H9 (cell line): ENCODE data around the gene BSG. TPM values are rescaled to one million over a fixed set of nuclear protein-coding genes. Genes with fewer than 3 reads are reported as not detected.

Source experiments
- DNase-seq: peaks from one replicate; pipeline ENCODE4 v3.0.0-alpha.2; 2017
- H2AFZ ChIP-seq: one replicate; pipeline ENCODE4 v1.6.1; 2013; ENCODE audit warnings: mild to moderate bottlenecking, low read length, control low read depth, moderate library complexity
- H2AK5ac ChIP-seq: 2 replicates; pipeline ENCODE4 v1.6.1; 2013; ENCODE audit warnings: low read length, control low read depth, mixed read lengths; ENCODE audit not compliant: insufficient read length
- H2BK120ac ChIP-seq: one replicate; pipeline ENCODE4 v1.6.1; 2013; ENCODE audit warnings: low read depth, mild to moderate bottlenecking, low read length, control low read depth, inconsistent platforms; ENCODE audit not compliant: poor library complexity, severe bottlenecking
- H2BK12ac ChIP-seq: 2 replicates; pipeline ENCODE4 v1.6.1; 2013; ENCODE audit warnings: low read length, control low read depth, mixed read lengths, low read depth; ENCODE audit not compliant: insufficient read length
- H2BK15ac ChIP-seq: 2 replicates; pipeline ENCODE4 v1.6.1; 2013; ENCODE audit warnings: low read depth, low read length, control low read depth
- H2BK20ac ChIP-seq: one replicate; pipeline ENCODE4 v1.6.1; 2013; ENCODE audit warnings: low read depth, mild to moderate bottlenecking, low read length, control low read depth, inconsistent platforms; ENCODE audit not compliant: poor library complexity, severe bottlenecking
- H2BK5ac ChIP-seq: 2 replicates; pipeline ENCODE4 v1.6.1; 2013; ENCODE audit warnings: low read length, control low read depth, mixed read lengths; ENCODE audit not compliant: insufficient read length
- H3K14ac ChIP-seq: 2 replicates; pipeline ENCODE4 v1.6.1; 2013; ENCODE audit warnings: low read length, control low read depth; ENCODE audit not compliant: insufficient read depth
- H3K18ac ChIP-seq: 2 replicates; pipeline ENCODE4 v1.6.1; 2013; ENCODE audit warnings: low read depth, mild to moderate bottlenecking, mixed read lengths, low read length, control low read depth; ENCODE audit not compliant: insufficient read length
- H3K23ac ChIP-seq: 2 replicates; pipeline ENCODE4 v1.6.1; 2013; ENCODE audit warnings: low read length, control low read depth, mixed read lengths, low read depth; ENCODE audit not compliant: insufficient read length
- H3K23me2 ChIP-seq: 2 replicates; pipeline ENCODE4 v1.6.1; 2013; ENCODE audit warnings: low read depth, mild to moderate bottlenecking, mixed read lengths, low read length, control low read depth; ENCODE audit not compliant: insufficient read length, poor library complexity, severe bottlenecking
- H3K27ac ChIP-seq: 2 replicates; pipeline ENCODE4 v1.5.1; 2013; ENCODE audit warnings: low read length, control low read depth, mixed read lengths, low read depth; ENCODE audit not compliant: insufficient read length
- H3K27me3 ChIP-seq: 2 replicates; pipeline ENCODE4 v1.6.1; 2013; ENCODE audit warnings: low read length, control low read depth, inconsistent platforms; ENCODE audit not compliant: insufficient read depth
- H3K4ac ChIP-seq: 2 replicates; pipeline ENCODE4 v1.6.1; 2013; ENCODE audit warnings: low read depth, mild to moderate bottlenecking, control low read depth, inconsistent platforms, low read length, moderate library complexity
- H3K4me1 ChIP-seq: 2 replicates; pipeline ENCODE4 v1.6.1; 2013; ENCODE audit warnings: low read length, control low read depth, inconsistent platforms; ENCODE audit not compliant: insufficient read depth
- H3K4me2 ChIP-seq: 2 replicates; pipeline ENCODE4 v1.6.1; 2013; ENCODE audit warnings: low read length, control low read depth, mixed read lengths; ENCODE audit not compliant: insufficient read length, insufficient read depth
- H3K56ac ChIP-seq: 2 replicates; pipeline ENCODE4 v1.6.1; 2013; ENCODE audit warnings: low read depth, mild to moderate bottlenecking, mixed read lengths, low read length, control low read depth; ENCODE audit not compliant: insufficient read length
- H3K79me1 ChIP-seq: 2 replicates; pipeline ENCODE4 v1.6.1; 2013; ENCODE audit warnings: low read depth, mild to moderate bottlenecking, moderate library complexity, low read length, control low read depth, inconsistent platforms; ENCODE audit not compliant: insufficient read depth, poor library complexity, severe bottlenecking
- H3K79me2 ChIP-seq: 2 replicates; pipeline ENCODE4 v1.6.1; 2013; ENCODE audit warnings: low read length, control low read depth, inconsistent platforms; ENCODE audit not compliant: insufficient read depth
- H3K9ac ChIP-seq: 2 replicates; pipeline ENCODE4 v1.6.1; 2013; ENCODE audit warnings: low read length, control low read depth, mixed read lengths; ENCODE audit not compliant: insufficient read length; ENCODE audit errors: extremely low read depth
- H3K9me3 ChIP-seq: one replicate; pipeline ENCODE4 v1.6.1; 2013; ENCODE audit warnings: low read depth, low read length, inconsistent platforms; ENCODE audit not compliant: control insufficient read depth
- H3T11ph ChIP-seq: one replicate; pipeline ENCODE4 v1.6.1; 2013; ENCODE audit warnings: mild to moderate bottlenecking, low read length, control low read depth, inconsistent platforms
- H4K20me1 ChIP-seq: one replicate; pipeline ENCODE4 v1.6.1; 2013; ENCODE audit not compliant: control insufficient read depth, insufficient read length, insufficient read depth
- H4K5ac ChIP-seq: 2 replicates; pipeline ENCODE4 v1.6.1; 2013; ENCODE audit warnings: low read depth, mild to moderate bottlenecking, mixed read lengths, low read length, control low read depth; ENCODE audit not compliant: insufficient read length
- H4K8ac ChIP-seq: replicated peaks from 2 replicates; pipeline ENCODE4 v1.6.1; 2013; ENCODE audit warnings: low read length, control low read depth, mixed read lengths, low read depth; ENCODE audit not compliant: insufficient read length
- H4K91ac ChIP-seq: 2 replicates; pipeline ENCODE4 v1.6.1; 2013; ENCODE audit warnings: low read depth, mild to moderate bottlenecking, moderate library complexity, mixed read lengths, low read length, control low read depth; ENCODE audit not compliant: insufficient read length
- H3K27ac Mint-ChIP-seq, 3 experiments: 2 replicates in 2 of 3; 3 replicates in 1 of 3; pipeline ENCODE4 v1.8.0; 2020 to 2021; ENCODE audit warnings: mixed read lengths in 3 of 3, mild to moderate bottlenecking in 1 of 3, moderate library complexity in 1 of 3
- H3K27me3 Mint-ChIP-seq: 2 replicates; pipeline ENCODE4 v1.8.0; 2021; ENCODE audit warnings: low read depth, mild to moderate bottlenecking, moderate library complexity, mixed read lengths
- H3K36me3 Mint-ChIP-seq, 3 experiments: 2 replicates in 2 of 3; 3 replicates in 1 of 3; pipeline ENCODE4 v1.8.0; 2020 to 2021; ENCODE audit warnings: low read depth in 3 of 3, mixed read lengths in 3 of 3; ENCODE audit not compliant: insufficient read depth in 1 of 3
- H3K4me1 Mint-ChIP-seq, 2 experiments: 2 replicates each; pipeline ENCODE4 v1.8.0; 2020; ENCODE audit warnings: mixed read lengths in 2 of 2
- H3K4me3 Mint-ChIP-seq, 2 experiments: 2 replicates in 1 of 2; 3 replicates in 1 of 2; pipeline ENCODE4 v1.8.0; 2020 to 2021; ENCODE audit warnings: mild to moderate bottlenecking in 2 of 2, mixed read lengths in 2 of 2, moderate library complexity in 1 of 2
- H3K9me3 Mint-ChIP-seq, 2 experiments: 2 replicates in 1 of 2; 3 replicates in 1 of 2; pipeline ENCODE4 v1.8.0; 2020; ENCODE audit warnings: mild to moderate bottlenecking in 2 of 2, mixed read lengths in 2 of 2, moderate library complexity in 1 of 2
- CTCF ChIP-seq: fragments of 200-600 bp; sonication (generic); conservative IDR thresholded peaks from 3 replicates; pipeline ENCODE4 v1.8.0; 2021; ENCODE audit warnings: antibody characterized with exemption, mild to moderate bottlenecking
- WGBS: extraction: QIAGEN DNeasy Blood & Tissue Kit; methylation state at CpG from one replicate; pipeline ENCODE4 v1.1.7; 2013; ENCODE audit warnings: missing lambda C conversion rate, low lambda C conversion rate, mixed read lengths; ENCODE audit not compliant: insufficient read length; ENCODE audit errors: extremely low coverage; 5-methylcytosine and 5-hydroxymethylcytosine counted together
- total RNA-seq: library from RNA; stranded (reverse); gene quantifications from 2 replicates; pipeline ENCODE4 v1.2.1, GENCODE V29; 2021

The BSG gene
- total RNA-seq, 1 experiment from 2014 or later, result 715 TPM

- Mint-ChIP-seq H3K36me3 (peaks cover 4 to 13% (median 8%) of the 10 kb centered on the region in 3 experiments; a peak in 6 of 7 replicates), H3K4me1 (peaks cover 5 to 23% of the 10 kb centered on the region in 2 experiments), H3K27me3 (peaks cover 5% of the 10 kb centered on the region), H3K27ac (peak overlapping the region; percentile 37 to 94 (median 81); a peak in 4 of 7 replicates), H3K4me3 (peak overlapping the region; percentile 84 to 88), H3K9me3 (0 out of 5 replicates have a peak, but pooled peaks cover 0 to 2% of the 10 kb centered on the region in 2 experiments)
- H4K91ac ChIP-seq, result no peak overlapping the region
- peak overlapping the region; percentile 51 for H3K4me2 ChIP-seq
- no peak overlapping the region for H3K56ac ChIP-seq
- no peak overlapping the region for H2BK5ac ChIP-seq
- no peaks in the 10 kb centered on the region for H3K27me3 ChIP-seq
- H3K23me2 ChIP-seq, result peaks cover 6% of the 10 kb centered on the region
- H3K9me3 ChIP-seq, result no peaks in the 10 kb centered on the region
- no peak overlapping the region for H3K18ac ChIP-seq
- H2BK120ac ChIP-seq, result no peak overlapping the region
- H4K8ac ChIP-seq, result no peak overlapping the region
- H4K5ac ChIP-seq, result no peak overlapping the region
- H3K27ac ChIP-seq, result no peak overlapping the region
- no peak overlapping the region for H2BK12ac ChIP-seq
- H2BK20ac ChIP-seq, result no peak overlapping the region
- peaks cover 13% of the 10 kb centered on the region; the same call in 1 of the 2 replicates for H3K79me2 ChIP-seq
- no CpG with 5 or more reads among the region's 47 CpGs for WGBS
- peak; percentile 67 for TF ChIP-seq CTCF
- peak; percentile 73 for DNase-seq
- peaks cover 8% of the 10 kb centered on the region for H3K79me1 ChIP-seq
- H4K20me1 ChIP-seq, result peaks cover 4% of the 10 kb centered on the region
- H3K4ac ChIP-seq, result 0 out of 2 replicates have a peak overlapping the region, but pooled peaks have one; percentile 13
- no peak overlapping the region for H2AFZ ChIP-seq
- no peak overlapping the region for H3K23ac ChIP-seq
- peak overlapping the region; percentile 64 for H3K9ac ChIP-seq
- no peak overlapping the region for H2BK15ac ChIP-seq
- H2AK5ac ChIP-seq, result no peak overlapping the region
- peak overlapping the region; percentile 48; the same call in 1 of the 2 replicates for H3K14ac ChIP-seq
- H3K4me1 ChIP-seq, result no peaks in the 10 kb centered on the region
- no peak overlapping the region for H3T11ph ChIP-seq
Observed at GRCh38 chr19:532561-533363, 39.6 kb upstream of the BSG start.
